IPS-NIHi7 (cell line): Measurements from ENCODE around the gene CUX1.
"Not testable (repeated sequence)": the region's sequence is repeated elsewhere in the genome, so short reads cannot be mapped to it uniquely, and the experiment has no call there.

Experiments used
- DNase-seq: peaks from one replicate; pipeline ENCODE4 v3.0.0; 2012; ENCODE audit warnings: mixed read lengths; ENCODE audit errors: extremely low spot score

Gene CUX1

GRCh38 chr7:101826081-101826835, 8.8 kb downstream of the CUX1 start:
- DNase-seq: no peak

GRCh38 chr7:101828301-101829020, 11.0 kb downstream of the CUX1 start:
- no peak for DNase-seq

GRCh38 chr7:101829374-101829773, 11.9 kb downstream of the CUX1 start:
- no peak for DNase-seq

GRCh38 chr7:101829821-101830220, 12.4 kb downstream of the CUX1 start:
- DNase-seq: no peak

- not testable (repeated sequence) for DNase-seq
Measured at GRCh38 chr7:101831396-101831795, 14.0 kb downstream of the CUX1 start.

GRCh38 chr7:101832205-101832631, 14.8 kb downstream of the CUX1 start:
- no peak for DNase-seq

GRCh38 chr7:101832685-101833375, 15.4 kb downstream of the CUX1 start:
- no peak for DNase-seq

- no peak for DNase-seq
Measured at GRCh38 chr7:101833799-101834198, 16.4 kb downstream of the CUX1 start.

GRCh38 chr7:101835136-101835535, 17.7 kb downstream of the CUX1 start:
- DNase-seq: no peak

GRCh38 chr7:101837433-101837832, 20.0 kb downstream of the CUX1 start:
- not testable (repeated sequence) for DNase-seq

- DNase-seq: no peak
Measured at GRCh38 chr7:101838837-101839483, 21.5 kb downstream of the CUX1 start.

- DNase-seq: no peak
Measured at GRCh38 chr7:101841328-101841727, 23.9 kb downstream of the CUX1 start.

GRCh38 chr7:101843293-101844271, 26.2 kb downstream of the CUX1 start:
- DNase-seq: peak; percentile 70

- DNase-seq: no peak
Measured at GRCh38 chr7:101845974-101846373, 28.5 kb downstream of the CUX1 start.

GRCh38 chr7:101846800-101847538, 29.5 kb downstream of the CUX1 start:
- DNase-seq: no peak

- no peak for DNase-seq
Measured at GRCh38 chr7:101848208-101848951, 31.0 kb downstream of the CUX1 start.

- not testable (repeated sequence) for DNase-seq
Measured at GRCh38 chr7:101849314-101849713, 31.9 kb downstream of the CUX1 start.

- not testable (repeated sequence) for DNase-seq
Measured at GRCh38 chr7:101852364-101852763, 34.9 kb downstream of the CUX1 start.

GRCh38 chr7:101853684-101854083, 36.3 kb downstream of the CUX1 start:
- DNase-seq: no peak
